NCI-H2196 (cell line): ENCODE measurements around the gene XPNPEP1.
"Not testable (repeated sequence)": the region's sequence is repeated elsewhere in the genome, so short reads cannot be mapped to it uniquely, and the experiment has no call there.

Experiments used
- DNase-seq: peaks from one replicate; lab custom pipeline; 2025; ENCODE audit not compliant: unreplicated experiment; lab: John Stamatoyannopoulos, UW

The XPNPEP1 gene

DNA sequence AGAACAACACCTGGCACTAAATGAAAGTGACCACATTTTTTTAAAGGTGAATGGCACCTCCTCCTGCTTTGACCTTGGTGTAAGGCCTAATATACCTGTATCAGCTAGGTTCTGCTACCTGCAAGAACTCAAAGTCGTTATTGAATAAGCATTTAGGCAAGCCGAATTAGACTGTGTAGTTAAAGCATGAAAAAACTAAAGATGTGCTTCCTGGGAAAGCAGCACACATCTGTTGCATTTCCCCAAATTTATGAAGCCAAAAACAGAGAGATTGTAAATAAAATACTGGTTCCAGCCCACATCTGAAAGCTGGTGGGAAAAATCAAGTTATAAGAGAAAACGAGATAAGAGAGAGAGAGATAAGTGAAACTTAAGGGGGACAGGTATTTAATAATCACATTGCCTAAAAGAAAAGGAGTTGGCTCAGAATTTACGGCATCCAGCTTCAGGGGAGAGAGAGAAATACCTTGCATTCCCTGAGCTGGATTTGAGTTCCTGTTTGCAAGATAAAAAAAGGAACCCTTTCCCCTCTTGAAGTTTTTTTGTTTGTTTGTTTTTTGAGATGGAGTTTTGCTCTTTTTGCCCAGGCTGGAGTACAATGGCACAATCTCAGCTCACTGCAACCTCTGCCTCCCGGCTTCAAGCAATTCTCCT lies 1.8 kb upstream of the XPNPEP1 start:
- no peak for DNase-seq

- no peak for DNase-seq
Measured at GRCh38 chr10:109924087-109924486, 776 bp upstream of the XPNPEP1 start.

DNA sequence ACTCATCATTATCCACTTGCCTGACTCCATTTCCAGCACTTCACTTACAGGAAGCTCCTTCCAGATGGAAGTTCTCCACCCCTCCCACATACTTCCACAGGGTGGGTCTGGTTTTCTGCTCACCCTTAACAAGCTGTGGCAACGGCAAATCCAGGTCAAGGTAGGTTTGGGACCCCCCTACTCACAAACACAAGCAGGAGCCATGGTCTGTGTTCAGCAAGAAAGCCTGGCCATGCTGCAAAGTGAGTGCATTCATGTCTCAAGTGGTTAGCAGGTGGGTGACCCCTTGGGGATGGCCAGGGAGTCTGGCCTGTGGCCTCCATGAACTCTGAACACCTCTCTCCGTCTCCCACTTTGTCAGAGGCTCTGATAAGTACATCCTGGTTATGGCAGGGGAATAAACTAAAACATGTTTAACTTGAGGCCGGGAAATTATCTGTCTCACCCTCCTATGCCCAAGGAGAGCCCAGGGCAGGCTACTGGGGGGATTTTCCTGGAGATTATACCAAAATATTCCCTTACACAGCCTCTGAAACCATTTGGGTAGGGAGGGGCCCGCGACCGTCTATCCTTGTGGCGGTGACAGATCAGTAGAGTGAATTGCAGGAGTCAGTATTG lies 844 bp downstream of the XPNPEP1 start:
- DNase-seq: no peak

- DNase-seq: no peak
Measured at GRCh38 chr10:109920016-109920415, 3.3 kb downstream of the XPNPEP1 start.

- no peak for DNase-seq
Measured at GRCh38 chr10:109919220-109919619, 4.1 kb downstream of the XPNPEP1 start.

DNA sequence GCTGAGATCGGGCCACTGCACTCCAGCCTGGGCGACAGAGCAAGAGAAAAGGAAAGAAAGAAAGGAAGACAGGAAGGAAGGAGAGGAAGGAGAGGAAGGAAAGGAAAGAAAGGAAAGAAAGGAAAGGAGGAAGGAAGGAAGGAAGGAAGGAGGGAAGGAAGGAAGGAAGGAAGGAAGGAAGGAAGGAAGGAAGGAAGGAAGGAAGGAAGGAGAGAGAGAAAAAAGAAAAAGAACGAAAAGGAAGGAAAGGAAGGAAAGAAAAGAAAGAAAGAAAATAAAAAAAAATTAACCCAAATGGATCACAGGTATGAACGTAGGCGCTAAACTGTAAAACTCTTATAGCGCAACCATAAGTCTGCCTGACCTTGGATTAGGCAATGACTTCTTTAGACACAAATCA lies 4.6 kb downstream of the XPNPEP1 start:
- not testable (repeated sequence) for DNase-seq

- no peak for DNase-seq
Measured at GRCh38 chr10:109915566-109915965, 7.7 kb downstream of the XPNPEP1 start.

DNA sequence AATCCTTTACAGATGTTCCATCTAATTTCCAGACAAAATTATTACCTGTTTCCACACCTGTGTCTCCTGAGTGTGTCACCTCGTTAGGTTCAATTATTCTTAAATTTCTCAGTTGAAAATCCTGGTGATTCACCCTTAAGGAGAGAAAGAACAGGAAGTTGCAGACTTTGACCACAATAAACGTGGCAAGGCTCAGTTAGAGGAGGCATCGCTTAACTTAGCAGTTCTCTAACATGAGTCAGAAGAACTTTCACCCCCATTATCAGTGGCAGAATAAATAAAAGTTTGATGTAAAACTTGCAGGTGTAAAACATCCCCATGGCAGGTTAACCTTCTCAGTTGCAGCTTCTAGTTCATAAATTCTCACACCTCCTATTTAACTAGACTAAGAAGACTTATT lies 8.3 kb downstream of the XPNPEP1 start:
- no peak for DNase-seq

- no peak for DNase-seq
Measured at GRCh38 chr10:109913306-109913892, 9.9 kb downstream of the XPNPEP1 start.

DNA sequence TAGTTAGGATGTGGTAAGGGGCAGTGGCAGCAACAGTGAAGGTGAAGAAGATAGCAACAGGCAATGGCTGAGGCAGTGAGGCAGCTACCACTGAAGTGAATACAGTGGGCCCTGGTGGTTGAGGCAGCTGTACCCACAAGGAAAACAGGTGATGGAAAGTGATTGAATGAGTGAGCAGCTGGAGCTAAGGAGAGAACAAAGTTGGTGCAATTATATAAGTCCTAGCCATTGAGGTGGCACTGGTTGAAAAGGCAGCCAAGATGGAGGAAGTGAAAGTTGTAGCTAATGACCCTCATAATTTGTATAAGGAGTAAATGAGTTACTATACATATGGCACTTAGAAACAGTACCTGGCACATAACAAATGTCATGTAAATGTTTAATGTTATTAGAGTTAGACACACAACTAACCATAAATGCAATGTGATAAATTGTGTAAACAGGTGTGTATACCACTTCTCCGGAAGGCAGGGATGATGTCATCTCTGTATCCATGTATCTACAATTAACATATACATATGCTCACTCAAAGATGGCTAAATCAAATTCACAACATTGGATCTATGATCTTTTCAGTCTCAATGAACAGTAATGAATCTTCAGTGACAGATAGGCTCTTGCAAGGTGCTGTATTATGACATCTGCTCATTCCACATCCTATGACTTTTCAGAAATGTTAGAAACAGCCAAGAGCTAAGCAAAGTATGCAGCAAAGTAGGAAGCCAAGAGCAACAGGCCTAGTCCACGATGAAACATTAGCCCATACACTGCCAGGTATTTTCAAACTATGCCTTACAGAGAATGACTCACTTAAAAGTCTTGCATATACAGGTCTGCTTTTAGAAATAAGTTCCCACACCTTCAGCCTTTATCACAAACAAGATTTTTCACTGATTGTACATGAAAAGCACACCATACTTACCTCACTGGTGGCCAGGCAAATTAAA lies 10.7 kb downstream of the XPNPEP1 start:
- no peak for DNase-seq

GRCh38 chr10:109911903-109912302 lies 11.4 kb downstream of the XPNPEP1 start:
- no peak for DNase-seq

- DNase-seq: no peak
Measured at GRCh38 chr10:109906316-109906715, 17.0 kb downstream of the XPNPEP1 start.

DNA sequence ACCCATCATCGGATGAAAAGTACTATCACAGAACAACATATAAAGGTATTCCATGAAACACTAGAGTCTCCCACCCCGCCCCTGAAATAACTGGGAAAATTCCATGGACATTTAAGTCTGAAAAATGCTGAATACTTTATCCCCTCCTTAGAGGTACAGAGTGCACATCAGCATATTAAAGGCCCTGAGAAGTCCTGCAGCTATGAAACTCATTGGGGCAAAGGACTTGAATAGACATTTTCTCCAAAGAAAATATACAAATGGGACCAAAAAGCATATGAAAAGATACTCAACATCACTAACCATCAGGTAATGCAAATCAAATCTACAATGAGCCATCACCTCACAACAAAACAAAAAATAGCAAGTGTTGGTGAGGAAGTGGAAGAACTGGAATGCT lies 18.9 kb downstream of the XPNPEP1 start:
- DNase-seq: no peak

DNA sequence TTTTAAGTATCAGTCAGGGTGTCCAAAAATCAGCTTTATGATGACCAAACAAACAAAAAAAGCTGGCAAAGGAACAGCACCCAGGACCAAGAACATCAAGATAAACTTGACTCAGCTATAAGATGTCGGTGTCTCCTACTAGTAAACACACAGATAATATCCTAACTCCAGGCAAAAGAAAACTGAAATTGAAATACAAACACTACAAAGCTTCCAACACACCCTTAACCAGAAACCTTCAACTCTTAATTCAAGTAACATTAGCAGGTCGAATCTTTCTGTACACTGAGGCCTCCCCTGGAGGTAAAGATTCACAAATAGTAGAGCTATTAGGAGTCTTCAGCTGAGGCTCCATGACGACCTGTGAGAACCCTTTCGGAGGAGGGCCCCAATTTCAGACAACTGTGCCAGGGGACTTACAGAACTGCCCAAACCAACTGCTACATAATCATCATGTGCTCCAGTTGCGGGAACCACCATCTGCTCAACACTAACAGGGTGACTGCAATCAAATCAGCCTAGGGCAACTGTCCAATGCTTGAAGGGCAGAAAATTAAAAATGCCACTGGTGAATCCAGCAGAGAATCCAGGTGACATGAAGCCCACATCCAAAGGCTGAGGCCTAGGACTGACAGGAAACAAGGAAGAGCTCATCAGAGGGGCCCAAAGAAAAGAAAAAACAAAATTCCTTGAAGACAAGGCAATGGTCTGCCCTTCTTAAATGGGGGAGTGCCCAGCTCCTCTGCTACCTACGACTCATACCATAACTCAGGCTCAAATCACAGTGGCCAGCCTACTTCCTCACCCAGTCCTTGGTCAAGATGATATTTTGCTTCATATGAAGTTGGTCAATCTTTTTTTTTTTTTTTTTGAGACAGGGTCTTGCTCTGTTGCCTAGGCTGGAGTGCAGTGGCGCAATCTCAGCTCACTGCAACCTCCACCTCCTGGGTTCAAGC lies 20.0 kb downstream of the XPNPEP1 start:
- DNase-seq: no peak

DNA sequence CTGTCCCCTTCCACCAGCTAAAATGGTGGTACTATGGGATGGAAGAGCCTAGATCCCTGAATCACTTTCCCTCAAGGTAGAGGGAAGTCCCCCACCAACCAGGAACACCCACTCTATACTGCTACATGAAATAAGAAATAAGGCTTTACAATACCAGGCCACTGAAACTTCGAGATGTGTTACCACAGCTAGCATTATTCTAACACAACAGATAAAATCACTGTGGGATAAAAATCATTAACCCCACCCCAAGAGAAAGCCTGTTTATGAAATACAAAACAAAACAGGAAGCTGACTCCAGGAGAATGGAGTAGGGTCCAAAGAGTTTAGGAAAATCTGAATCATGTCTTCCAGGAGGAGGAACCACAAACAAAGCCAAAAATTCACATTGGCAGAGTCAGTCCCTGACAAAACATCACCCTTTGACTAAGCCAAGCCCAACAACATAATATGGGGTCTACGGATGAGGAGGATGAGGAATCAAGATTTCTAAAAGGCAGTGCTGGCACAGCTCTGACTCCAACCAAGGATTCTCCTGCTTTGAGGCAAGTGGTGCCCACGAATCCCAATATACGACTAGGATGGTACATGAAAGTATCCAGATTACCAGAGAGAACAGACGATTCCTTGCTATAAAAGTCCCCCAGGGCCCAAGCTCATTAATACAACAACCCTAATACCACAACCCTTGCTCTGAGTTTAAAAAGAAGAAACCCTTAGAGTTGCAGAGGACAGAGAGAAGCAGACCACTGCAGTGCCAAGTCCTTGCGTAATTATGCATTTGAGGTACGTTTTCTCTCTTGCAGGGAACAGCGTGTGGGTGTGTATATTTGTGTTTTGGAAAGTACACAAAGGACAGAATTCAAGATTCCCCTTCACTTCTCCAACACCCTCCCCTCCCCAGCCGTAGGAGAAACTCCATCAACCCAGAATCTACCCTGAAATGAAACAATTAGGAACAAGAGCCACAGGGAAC lies 23.7 kb downstream of the XPNPEP1 start:
- no peak for DNase-seq

DNA sequence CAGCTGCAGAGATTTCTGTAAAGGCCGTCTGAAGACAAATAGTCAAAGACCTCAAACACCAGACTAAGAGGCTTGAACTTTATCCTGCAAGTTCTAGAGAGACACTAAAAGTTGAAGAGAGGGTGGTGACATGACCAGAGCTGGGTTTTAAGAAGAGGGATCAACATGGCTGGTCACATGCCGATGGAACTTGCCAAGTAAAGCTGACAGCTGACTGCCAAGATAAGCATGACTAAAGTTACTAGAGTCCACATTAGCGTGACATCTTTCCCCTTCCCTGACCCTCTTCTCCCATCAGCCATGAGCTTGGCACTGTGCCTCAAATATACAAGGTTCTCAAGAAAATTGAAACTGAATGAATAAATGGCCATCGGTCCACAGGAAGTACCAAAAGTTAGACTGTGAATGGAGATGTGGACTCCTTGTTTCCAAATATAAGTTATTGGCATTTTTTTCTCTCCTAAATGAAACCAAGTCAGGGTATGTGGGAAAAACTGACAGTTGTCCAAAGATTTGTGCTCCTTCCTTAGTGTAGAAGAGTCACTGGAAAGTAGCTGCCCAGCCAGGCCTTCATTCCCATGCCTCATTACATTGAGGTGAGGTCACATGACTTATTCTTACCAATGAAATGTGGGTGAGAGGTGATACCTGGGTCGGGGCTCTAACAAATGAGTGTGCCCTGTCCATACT lies 24.5 kb downstream of the XPNPEP1 start:
- DNase-seq: no peak

- no peak for DNase-seq
Measured at GRCh38 chr10:109898007-109898406, 25.3 kb downstream of the XPNPEP1 start.

DNA sequence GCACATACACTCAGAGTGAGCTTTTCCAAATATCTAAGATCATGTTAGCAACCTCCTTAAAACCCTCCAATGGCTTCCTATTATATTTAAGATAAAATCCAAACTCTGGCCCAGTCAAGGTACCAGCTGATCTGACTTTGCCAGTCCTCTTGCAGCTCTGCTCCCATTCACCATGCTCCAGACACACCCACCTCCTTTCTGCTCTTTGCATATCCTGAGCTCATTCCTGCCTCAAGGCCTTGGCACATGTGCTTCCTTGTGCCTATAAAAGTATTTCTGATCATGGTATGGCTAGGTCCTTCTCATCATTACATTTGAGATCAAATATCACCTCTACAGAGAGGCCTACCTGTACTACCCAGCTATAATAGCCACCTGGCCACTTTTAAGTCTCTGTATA lies 27.5 kb downstream of the XPNPEP1 start:
- DNase-seq: no peak
